SJCRH30 (cell line): Measurements from ENCODE around the gene MBOAT1. TPM values are rescaled to one million over a fixed set of nuclear protein-coding genes. Genes with fewer than 3 reads are reported as not detected.

Experiments used
- DNase-seq, 2 experiments: peaks; one replicate each; pipeline ENCODE4 v3.0.0-alpha.2; 2015 to 2020
- H3K27ac ChIP-seq: fragments of 250-450 bp; sonication (Bioruptor Pico); 2 replicates; pipeline ENCODE4 v1.5.1; 2020; ENCODE audit warnings: mild to moderate bottlenecking, moderate library complexity
- H3K27me3 ChIP-seq: fragments of 250-450 bp; sonication (Bioruptor Pico); 2 replicates; pipeline ENCODE4 v1.5.1; 2020; ENCODE audit warnings: mild to moderate bottlenecking, moderate library complexity
- H3K36me3 ChIP-seq: fragments of 250-450 bp; sonication (Bioruptor Pico); 2 replicates; pipeline ENCODE4 v1.5.1; 2020; ENCODE audit warnings: mild to moderate bottlenecking, moderate library complexity
- H3K4me1 ChIP-seq: fragments of 250-450 bp; sonication (Bioruptor Pico); 2 replicates; pipeline ENCODE4 v1.5.1; 2020; ENCODE audit warnings: mild to moderate bottlenecking, moderate library complexity
- H3K4me3 ChIP-seq: fragments of 250-450 bp; sonication (Bioruptor Pico); 2 replicates; pipeline ENCODE4 v1.5.1; 2020; ENCODE audit warnings: mild to moderate bottlenecking, moderate library complexity
- H3K9me3 ChIP-seq: fragments of 250-450 bp; sonication (Bioruptor Pico); replicated peaks from 2 replicates; pipeline ENCODE4 v1.5.1; 2020; ENCODE audit warnings: mild to moderate bottlenecking, moderate library complexity
- total RNA-seq: library from RNA; depleted of rRNA; stranded (reverse); fragments of >200 nt; shearing (Covaris generic); gene quantifications from 2 replicates; pipeline ENCODE4 v1.2.3, GENCODE V29; 2014

Gene MBOAT1
- total RNA-seq, 1 experiment from 2014 or later: 7.7 TPM

DNA sequence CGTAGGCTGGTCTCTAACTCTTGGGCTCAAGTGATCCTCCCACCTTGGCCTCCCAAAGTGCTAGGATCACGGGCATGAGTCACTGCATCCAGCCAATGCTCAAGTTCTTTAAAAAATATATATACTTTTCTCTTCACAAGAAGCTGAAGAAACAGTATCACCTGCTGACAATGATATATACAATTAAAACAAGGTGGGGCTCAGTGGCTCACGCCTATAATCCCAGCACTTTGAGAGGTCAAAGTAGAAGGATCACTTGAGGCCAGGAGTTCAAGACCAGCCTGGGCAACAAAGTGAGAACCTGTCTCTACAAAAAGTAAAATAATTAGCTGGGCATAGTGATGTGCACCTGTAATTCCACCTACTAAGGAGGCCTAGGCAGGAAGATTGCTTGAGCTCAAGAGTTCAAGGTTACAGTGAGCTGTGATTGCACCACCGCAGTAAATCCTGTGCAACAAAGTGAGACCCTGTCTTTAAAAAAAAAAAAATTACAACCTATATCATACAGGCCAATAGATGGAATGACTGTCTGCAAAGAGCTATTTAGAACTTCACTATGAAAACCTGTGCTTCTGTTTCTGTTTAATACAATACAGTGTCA lies 36.4 kb downstream of the MBOAT1 start:
- Histone ChIP-seq H3K4me1 (no peaks in the 10 kb centered on the region), H3K9me3 (no peaks in the 10 kb centered on the region), H3K4me3 (no peak overlapping the region), H3K27me3 (no peaks in the 10 kb centered on the region), H3K36me3 (no peaks in the 10 kb centered on the region), H3K27ac (no peak overlapping the region)
- no peak for DNase-seq

DNA sequence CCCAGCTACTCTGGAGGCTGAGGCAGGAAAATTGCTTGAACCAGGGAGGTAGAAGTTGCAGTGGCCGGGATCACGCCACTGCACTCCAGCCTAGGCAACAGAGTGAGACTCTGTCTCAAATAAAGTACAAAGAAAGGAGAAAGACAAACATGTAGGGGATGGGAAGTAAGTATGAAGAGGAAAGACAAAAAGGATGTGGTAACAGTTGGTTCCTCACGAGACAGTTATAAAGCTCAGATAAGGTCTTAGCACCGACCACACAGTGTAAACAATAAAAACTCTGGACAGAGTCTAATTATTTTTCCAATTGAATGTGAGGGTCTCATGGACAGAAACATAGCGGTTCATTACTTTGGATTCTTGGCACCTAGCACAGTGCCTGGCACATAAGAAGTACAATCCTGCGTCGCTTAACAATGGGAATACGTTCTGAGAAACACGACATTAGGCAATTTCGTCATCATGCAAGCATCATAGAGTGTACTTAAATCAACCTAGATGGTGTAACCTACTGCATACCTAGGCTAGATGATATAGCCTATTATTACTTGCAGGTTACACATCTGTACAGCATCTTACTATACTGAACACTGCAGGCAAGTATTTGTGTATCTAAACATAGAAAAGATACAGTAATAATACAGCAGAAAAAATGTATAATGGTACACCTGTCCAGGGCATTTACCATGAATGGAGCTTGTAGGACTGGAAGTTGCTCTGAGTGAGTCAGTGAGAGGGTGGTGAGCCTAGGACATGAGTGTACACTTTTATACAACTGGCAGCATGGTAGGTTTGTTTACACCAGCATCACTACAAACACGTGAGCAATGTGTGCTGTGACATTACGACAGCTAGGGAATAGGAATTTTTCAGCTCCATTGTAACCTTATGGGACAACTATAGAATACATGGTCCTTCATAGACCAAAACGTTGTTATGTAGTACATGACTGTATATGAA lies 38.2 kb downstream of the MBOAT1 start:
- DNase-seq: no peak

DNA sequence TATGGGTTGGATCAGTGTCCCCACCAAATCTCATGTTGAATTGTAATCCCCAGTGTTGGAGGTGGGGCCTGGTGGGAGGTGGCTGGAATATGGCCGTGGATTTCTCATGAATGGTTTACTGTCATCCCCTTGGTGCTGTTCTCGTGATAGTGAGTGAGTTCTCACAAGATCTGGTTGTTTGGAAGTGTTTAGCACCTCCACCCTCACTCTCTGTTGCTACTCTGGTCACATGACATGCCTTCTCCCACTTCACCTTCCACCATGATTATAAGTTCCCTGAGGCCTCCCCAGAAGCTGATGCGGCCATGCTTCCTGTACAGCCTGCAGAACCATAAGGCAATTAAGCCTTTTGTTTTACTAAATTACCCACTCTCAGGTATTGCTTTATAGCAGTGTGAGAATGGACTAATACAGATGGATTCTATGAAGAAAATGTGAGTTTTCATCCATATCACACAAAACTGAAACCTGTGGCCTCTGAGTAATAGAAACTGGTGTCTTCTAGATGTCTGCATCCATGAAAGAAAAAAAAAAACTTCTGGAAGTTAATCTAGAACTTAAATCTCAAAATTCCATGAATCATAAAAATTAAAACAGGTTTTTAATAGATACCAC lies 39.3 kb downstream of the MBOAT1 start:
- no peak overlapping the region for H3K27ac ChIP-seq
- no peaks in the 10 kb centered on the region for H3K36me3 ChIP-seq
- no peak for DNase-seq
- no peaks in the 10 kb centered on the region for H3K27me3 ChIP-seq
- no peaks in the 10 kb centered on the region for H3K4me1 ChIP-seq
- H3K4me3 ChIP-seq: no peak overlapping the region
- no peaks in the 10 kb centered on the region for H3K9me3 ChIP-seq

More for the DNA sequence above, 38.2 kb downstream of the MBOAT1 start:
- H3K27me3 ChIP-seq: no peaks in the 10 kb centered on the region
- H3K9me3 ChIP-seq: no peaks in the 10 kb centered on the region
- H3K4me1 ChIP-seq: no peaks in the 10 kb centered on the region
- H3K27ac ChIP-seq: no peak overlapping the region
- H3K4me3 ChIP-seq: no peak overlapping the region
- H3K36me3 ChIP-seq: no peaks in the 10 kb centered on the region

DNA sequence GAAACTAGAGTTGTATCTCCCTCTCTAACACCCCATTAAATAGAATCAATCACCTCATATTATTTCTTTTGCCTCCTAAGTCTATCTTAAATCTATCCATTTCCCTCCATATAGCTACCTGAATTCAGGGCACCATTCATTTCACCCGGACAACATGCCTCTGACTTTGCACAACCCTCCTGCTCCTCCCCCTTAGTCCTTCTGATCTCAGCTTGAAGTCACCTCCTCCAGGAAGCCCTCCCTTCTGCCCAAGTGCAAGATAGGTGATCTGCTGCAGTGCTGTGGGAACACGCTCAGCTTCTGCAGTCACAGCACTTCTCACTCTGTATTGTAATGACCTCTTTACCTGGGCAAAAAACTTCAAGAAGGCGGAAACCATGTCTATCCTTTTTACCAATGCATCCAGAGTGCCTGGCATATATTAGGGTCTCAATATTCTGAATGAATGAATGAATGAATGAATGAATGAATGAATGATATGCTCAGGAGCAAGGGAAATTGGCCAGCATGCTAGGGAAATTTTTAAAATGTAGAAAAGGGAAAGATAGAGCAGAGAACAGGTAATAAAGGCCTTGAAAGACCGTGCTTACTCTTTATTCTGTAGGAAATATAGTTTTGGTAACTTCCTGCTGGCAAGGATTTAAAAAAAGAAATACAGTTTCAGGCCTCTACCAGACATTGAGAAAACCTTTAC lies 41.7 kb downstream of the MBOAT1 start:
- H3K27me3 ChIP-seq: no peaks in the 10 kb centered on the region
- H3K27ac ChIP-seq: no peak overlapping the region
- no peaks in the 10 kb centered on the region for H3K4me1 ChIP-seq
- no peak overlapping the region for H3K4me3 ChIP-seq
- H3K36me3 ChIP-seq: no peaks in the 10 kb centered on the region
- DNase-seq: no peak
- H3K9me3 ChIP-seq: no peaks in the 10 kb centered on the region

DNA sequence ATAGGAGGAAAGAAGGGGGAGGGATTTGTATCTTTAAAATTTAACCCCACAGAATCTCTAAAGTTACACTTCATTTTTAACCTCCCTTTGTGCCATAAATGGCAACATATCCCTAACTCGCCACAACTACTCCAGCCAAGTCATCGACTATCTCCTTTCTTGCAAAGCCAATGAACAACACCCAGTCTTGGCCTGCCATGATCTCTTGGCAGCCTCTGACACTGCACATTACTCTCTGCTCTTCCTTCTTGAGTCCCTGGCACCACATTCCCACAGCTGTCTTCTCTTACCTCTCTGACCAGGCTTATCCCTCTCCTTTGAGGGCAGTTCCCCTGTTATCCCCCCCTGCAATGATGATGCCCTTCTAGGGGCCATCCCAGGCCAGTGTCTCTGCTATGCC lies 42.5 kb downstream of the MBOAT1 start:
- H3K4me1 ChIP-seq: no peaks in the 10 kb centered on the region

DNA sequence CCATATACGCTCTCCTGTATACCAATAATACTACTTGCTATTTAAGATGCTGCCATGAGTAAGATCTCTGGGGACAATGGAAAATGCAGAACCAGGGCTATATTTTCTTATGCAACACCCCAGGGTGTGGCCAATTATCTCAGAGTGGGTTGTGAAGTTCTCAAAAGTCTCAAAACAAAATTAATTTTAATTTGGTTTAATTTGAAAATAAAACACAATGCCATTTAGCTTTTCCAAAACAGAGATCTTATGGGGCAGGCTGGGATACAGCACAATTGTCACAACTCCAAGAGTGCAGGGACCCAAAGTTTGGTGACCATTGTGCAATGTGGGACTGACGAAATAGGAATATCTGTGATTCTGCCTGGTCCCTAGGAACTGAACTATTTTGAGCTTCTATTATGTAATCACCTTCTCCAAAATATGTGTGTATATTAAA lies 43.1 kb downstream of the MBOAT1 start:
- no peaks in the 10 kb centered on the region for H3K36me3 ChIP-seq
- H3K4me3 ChIP-seq: no peak overlapping the region
- H3K27me3 ChIP-seq: no peaks in the 10 kb centered on the region
- no peak for DNase-seq
- H3K9me3 ChIP-seq: no peaks in the 10 kb centered on the region
- no peaks in the 10 kb centered on the region for H3K4me1 ChIP-seq
- no peak overlapping the region for H3K27ac ChIP-seq

More for the DNA sequence above, 42.5 kb downstream of the MBOAT1 start:
- H3K9me3 ChIP-seq: no peaks in the 10 kb centered on the region
- DNase-seq: no peak
- H3K4me3 ChIP-seq: no peak overlapping the region
- H3K27ac ChIP-seq: no peak overlapping the region
- H3K27me3 ChIP-seq: no peaks in the 10 kb centered on the region
- no peaks in the 10 kb centered on the region for H3K36me3 ChIP-seq

DNA sequence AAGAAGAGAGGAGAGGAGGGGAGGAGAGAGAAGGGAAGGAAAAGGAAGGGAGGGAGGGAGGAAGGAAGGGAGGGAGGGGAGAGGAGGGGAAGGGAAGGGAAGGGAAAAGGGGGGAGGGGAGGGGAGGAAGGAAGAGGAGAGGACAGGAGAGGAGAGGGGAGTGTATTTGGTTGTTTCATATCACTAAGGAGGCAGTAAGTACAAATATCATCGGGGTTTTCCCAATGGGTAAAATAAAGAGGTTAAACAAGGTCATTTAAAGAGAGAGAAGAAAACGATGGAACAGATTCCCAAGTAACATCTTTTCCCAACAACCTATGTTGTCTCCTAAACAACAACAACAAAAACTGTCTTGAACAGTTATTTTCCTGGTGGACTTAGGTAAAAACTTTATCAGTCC lies 43.6 kb downstream of the MBOAT1 start:
- Histone ChIP-seq H3K4me1 (no peaks in the 10 kb centered on the region), H3K27me3 (no peaks in the 10 kb centered on the region), H3K4me3 (no peak overlapping the region), H3K36me3 (no peaks in the 10 kb centered on the region), H3K9me3 (no peaks in the 10 kb centered on the region), H3K27ac (no peak overlapping the region)
- no peak for DNase-seq

DNA sequence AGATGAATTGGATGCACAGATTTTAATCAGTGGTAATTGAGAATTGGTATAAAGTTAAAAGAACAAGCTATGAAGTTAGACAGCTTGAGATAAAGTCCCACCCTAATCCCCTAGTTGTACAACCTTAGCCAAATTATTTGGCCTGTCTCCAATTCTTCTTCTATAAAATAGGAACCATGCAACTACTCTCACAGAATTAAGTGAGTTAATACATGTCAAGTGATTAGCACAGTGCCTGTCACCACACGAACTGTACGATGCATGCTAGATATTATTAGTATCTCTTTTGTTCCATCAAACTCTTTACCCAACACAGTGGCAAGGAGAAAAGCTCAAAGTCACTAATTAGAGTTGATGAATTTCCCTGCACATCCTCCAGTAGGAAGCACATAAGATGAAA lies 44.7 kb downstream of the MBOAT1 start:
- H3K9me3 ChIP-seq: no peaks in the 10 kb centered on the region
- no peaks in the 10 kb centered on the region for H3K36me3 ChIP-seq
- H3K27me3 ChIP-seq: no peaks in the 10 kb centered on the region
- DNase-seq: no peak
- no peaks in the 10 kb centered on the region for H3K4me1 ChIP-seq
- no peak overlapping the region for H3K4me3 ChIP-seq
- no peak overlapping the region for H3K27ac ChIP-seq

DNA sequence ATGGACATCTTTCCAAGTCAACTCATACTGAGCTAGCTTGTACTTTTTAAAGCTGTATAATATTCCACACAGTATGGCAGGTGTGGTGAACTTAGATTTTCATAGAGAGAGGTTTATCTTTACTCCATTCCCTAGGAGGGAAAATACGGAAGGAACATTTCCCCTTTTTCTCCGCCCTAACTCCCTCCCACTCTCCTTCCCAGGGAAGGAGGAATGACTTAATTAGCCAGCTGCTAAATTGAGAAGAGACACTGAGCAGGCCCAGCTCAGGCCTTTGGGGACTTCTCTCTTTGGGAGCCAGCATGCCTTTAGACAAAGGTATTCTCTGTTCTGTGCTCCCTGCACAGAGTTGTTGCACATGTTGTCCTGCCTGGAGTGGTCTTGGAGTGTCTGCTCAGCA lies 46.1 kb downstream of the MBOAT1 start:
- Histone ChIP-seq H3K4me1 (no peaks in the 10 kb centered on the region), H3K9me3 (no peaks in the 10 kb centered on the region), H3K27ac (no peak overlapping the region), H3K27me3 (no peaks in the 10 kb centered on the region), H3K36me3 (no peaks in the 10 kb centered on the region), H3K4me3 (no peak overlapping the region)
- no peak for DNase-seq

DNA sequence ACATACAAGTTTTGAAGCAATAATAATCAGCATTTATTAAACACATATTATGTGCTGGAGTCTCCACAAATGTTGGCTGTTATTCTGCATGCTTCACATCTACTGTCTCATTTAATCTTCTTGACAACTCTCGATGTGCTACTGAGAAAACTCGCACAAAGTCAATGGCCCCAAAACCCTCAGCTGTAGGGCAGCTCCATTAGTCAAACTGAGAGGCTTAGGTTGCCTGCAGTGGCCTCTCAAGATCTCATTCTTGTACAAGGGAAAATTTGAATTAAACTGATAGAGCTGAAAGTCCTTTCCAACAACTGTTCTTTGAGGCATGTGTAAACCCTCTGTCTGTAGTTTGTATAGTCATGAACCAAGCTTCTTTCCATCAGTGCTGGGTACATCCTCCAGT lies 49.8 kb downstream of the MBOAT1 start:
- Histone ChIP-seq H3K27me3 (no peaks in the 10 kb centered on the region), H3K9me3 (no peaks in the 10 kb centered on the region), H3K27ac (no peak overlapping the region), H3K4me3 (no peak overlapping the region), H3K36me3 (no peaks in the 10 kb centered on the region), H3K4me1 (no peaks in the 10 kb centered on the region)
- no peak for DNase-seq

DNA sequence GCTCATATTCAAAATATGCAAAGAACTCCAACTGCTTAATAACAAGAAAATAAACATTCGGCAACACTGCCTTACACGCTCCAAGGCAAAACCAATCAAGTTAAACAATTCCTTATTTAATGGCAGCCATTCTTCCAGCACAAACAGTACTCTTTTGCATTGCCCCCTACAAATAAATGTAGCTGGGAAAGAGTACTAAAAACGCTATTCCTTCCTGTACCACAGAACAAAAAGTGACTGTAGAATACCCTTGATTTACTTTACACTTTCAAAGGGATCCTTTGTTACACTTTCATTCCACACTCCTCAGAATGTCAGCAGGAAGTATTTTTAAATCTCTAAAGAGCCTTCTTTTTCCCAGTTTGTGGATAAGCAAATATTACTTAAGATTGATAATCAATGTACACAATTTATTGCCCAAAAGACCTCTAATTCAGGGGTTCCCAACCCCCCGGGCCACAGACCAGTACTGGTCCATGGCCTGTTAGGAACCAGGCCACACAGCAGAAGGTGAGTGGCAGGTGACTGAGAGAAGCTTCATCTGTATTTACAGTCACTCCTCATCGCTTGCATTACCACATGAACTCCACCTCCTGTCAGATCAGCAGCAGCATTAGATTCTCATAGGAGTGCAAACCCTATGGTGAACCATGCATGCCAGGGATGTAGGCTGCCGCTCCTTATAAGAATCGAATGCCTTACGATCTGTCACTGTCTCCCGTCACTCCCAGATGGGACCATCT lies 51.6 kb downstream of the MBOAT1 start:
- no peaks in the 10 kb centered on the region for H3K4me1 ChIP-seq
- H3K9me3 ChIP-seq: no peaks in the 10 kb centered on the region
- H3K36me3 ChIP-seq: no peaks in the 10 kb centered on the region
- H3K27ac ChIP-seq: no peak overlapping the region
- no peak overlapping the region for H3K4me3 ChIP-seq
- H3K27me3 ChIP-seq: no peaks in the 10 kb centered on the region
- no peak for DNase-seq

DNA sequence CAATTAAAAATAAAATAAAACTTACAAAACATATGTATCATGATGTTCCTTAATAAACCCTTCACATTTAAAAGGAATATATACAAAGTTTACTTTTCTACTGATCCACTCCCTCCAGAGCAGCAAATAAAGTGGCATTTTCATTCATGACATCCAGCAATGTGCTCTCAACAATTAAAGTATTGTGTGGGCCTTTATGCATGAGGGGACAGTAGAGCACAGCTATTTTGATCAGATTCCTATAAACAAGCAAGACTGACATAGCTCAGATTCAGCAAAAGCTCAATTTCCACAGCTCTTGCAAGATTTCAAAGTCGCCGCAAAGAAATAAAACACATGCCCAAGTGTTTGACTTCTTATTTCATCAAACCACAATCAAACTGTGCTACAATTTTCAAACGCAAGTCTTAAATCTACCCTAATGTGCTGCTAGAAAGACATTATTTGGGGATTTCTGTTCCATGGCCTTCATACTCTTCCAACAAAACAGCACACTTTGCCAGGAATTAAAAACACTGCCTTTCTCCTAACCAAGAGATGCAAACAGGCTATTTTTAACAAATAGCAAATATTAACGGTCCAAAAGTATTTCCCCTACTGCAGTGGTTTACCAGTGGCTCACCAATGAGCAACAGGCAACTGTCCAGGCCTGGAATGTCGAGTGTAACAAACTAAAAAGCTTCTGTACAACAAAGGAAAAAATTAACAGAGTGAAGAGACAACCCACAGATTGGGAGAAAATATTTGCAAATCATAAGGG lies 52.3 kb downstream of the MBOAT1 start:
- Histone ChIP-seq H3K9me3 (no peaks in the 10 kb centered on the region), H3K4me1 (no peaks in the 10 kb centered on the region), H3K27me3 (no peaks in the 10 kb centered on the region), H3K4me3 (no peak overlapping the region), H3K27ac (no peak overlapping the region), H3K36me3 (no peaks in the 10 kb centered on the region)
- no peak for DNase-seq

DNA sequence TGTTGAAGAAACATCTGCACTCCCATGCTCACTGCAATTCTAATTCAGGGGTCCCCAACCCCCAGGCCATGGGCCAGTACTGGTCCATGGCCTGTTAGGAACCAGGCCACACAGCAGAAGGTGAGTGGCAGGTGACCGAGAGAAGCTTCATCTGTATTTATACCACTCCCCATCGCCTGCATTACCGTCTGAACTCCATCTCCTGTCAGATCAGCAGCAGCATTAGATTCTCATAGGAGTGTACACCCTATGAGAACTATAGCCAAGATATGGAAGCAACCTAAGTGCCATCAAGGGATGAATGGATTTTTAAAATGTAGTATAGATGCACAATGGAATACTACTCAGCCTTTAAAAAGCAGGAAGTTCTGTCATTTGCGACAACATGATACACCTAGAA lies 53.2 kb downstream of the MBOAT1 start:
- DNase-seq: no peak
- no peak overlapping the region for H3K27ac ChIP-seq

DNA sequence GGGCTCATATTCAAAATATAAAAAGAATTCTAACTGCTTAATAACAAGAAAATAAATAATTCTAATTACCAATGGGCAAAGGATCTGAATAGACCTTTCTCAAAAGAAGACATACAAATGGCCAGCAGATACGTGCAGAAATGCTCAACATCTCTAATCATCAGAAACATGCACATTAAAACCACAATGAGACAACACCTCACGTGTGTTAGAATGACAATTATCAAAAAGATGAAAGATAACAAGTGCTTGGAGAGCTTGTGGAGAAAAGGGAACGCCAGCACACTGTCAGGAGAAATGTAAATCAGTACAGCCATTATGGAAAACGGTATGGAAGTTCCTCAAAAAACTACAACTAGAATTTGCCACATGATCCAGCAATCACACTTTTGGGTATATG lies 53.6 kb downstream of the MBOAT1 start:
- Histone ChIP-seq H3K9me3 (no peaks in the 10 kb centered on the region), H3K27ac (no peak overlapping the region), H3K36me3 (no peaks in the 10 kb centered on the region), H3K4me1 (no peaks in the 10 kb centered on the region), H3K27me3 (no peaks in the 10 kb centered on the region), H3K4me3 (no peak overlapping the region)
- DNase-seq: no peak

More for the DNA sequence above, 53.2 kb downstream of the MBOAT1 start:
- Histone ChIP-seq H3K4me3 (no peak overlapping the region), H3K4me1 (no peaks in the 10 kb centered on the region), H3K27me3 (no peaks in the 10 kb centered on the region), H3K36me3 (no peaks in the 10 kb centered on the region), H3K9me3 (no peaks in the 10 kb centered on the region)
